PC-9 (cell line): ENCODE results near the gene PIGN. TPM values are rescaled to one million over a fixed set of nuclear protein-coding genes. Genes with fewer than 3 reads are reported as not detected.
A peak's percentile ranks its signal among the peaks of the same experiment; 100 is the strongest.

Experiments used
- BruUV-seq: library from RNA; stranded (reverse); fragments of 400-500 nt; replicated peaks from 2 replicates; lab custom pipeline; 2021; lab: Mats Ljungman, UMichigan
- CTCF ChIA-PET: fragments of 300-600 bp; sonication (Branson Sonifier 250); formaldehyde crosslinking; loops from one replicate; lab custom pipeline; 2022; ENCODE audit warnings: antibody characterized with exemption; lab: Charles Lee
- POLR2A ChIA-PET: fragments of 300-600 bp; sonication (Branson Sonifier 250); formaldehyde crosslinking; loops from one replicate; lab custom pipeline; 2022; ENCODE audit warnings: antibody characterized with exemption; ENCODE audit not compliant: unreplicated experiment; lab: Charles Lee
- DNase-seq, 2 experiments: peaks; one replicate each; pipeline versions ENCODE4 v3.0.0 to v3.0.0-alpha.2; 2015 to 2022; ENCODE audit warnings: mixed read lengths in 1 of 2
- H2AFZ ChIP-seq: fragments of 200-600 bp; sonication (generic); 2 replicates; pipeline ENCODE4 v1.8.1; 2017; ENCODE audit warnings: antibody characterized with exemption
- H3F3A ChIP-seq: fragments of 200-600 bp; sonication (generic); 2 replicates; pipeline ENCODE4 v1.8.1; 2017; ENCODE audit warnings: antibody characterized with exemption, mild to moderate bottlenecking, low read depth; ENCODE audit not compliant: insufficient read depth
- H3K27ac ChIP-seq: fragments of 200-600 bp; sonication (generic); 2 replicates; pipeline ENCODE4 v1.6.1; 2016; ENCODE audit warnings: mixed run types
- H3K27me3 ChIP-seq: fragments of 200-600 bp; sonication (generic); 2 replicates; pipeline ENCODE4 v1.6.1; 2016; ENCODE audit warnings: low read depth, mixed run types; ENCODE audit not compliant: insufficient read depth
- H3K36me3 ChIP-seq: fragments of 200-600 bp; sonication (generic); 2 replicates; pipeline ENCODE4 v1.6.1; 2016; ENCODE audit warnings: low read depth, mixed run types
- H3K4me1 ChIP-seq: fragments of 200-600 bp; sonication (generic); replicated peaks from 2 replicates; pipeline ENCODE4 v1.6.1; 2016; ENCODE audit warnings: mixed run types; ENCODE audit not compliant: insufficient read depth
- H3K4me2 ChIP-seq: fragments of 200-600 bp; sonication (generic); 2 replicates; pipeline ENCODE4 v1.6.1; 2017; ENCODE audit warnings: mixed run types
- H3K4me3 ChIP-seq: fragments of 200-600 bp; sonication (generic); 2 replicates; pipeline ENCODE4 v1.6.1; 2016; ENCODE audit warnings: mixed run types
- H3K79me2 ChIP-seq: fragments of 200-600 bp; sonication (generic); 2 replicates; pipeline ENCODE4 v1.6.1; 2017; ENCODE audit warnings: low read depth, mixed run types
- H3K9me2 ChIP-seq: fragments of 200-600 bp; sonication (generic); 2 replicates; pipeline ENCODE4 v1.8.1; 2017; ENCODE audit warnings: mild to moderate bottlenecking; ENCODE audit not compliant: insufficient read depth
- H3K9me3 ChIP-seq: fragments of 200-600 bp; sonication (generic); 2 replicates; pipeline ENCODE4 v1.8.1; 2016; ENCODE audit warnings: low read depth; ENCODE audit not compliant: insufficient read depth
- H4K20me1 ChIP-seq: fragments of 200-600 bp; sonication (generic); 2 replicates; pipeline ENCODE4 v1.8.1; 2017; ENCODE audit not compliant: insufficient read depth
- EZH2 ChIP-seq: fragments of 200-600 bp; sonication (generic); IDR thresholded peaks from 2 replicates; pipeline ENCODE4 v1.8.0; 2017; ENCODE audit warnings: antibody characterized with exemption, low read depth
- intact Hi-C: fragments of 100-400 bp; cut with micrococcal nuclease; formaldehyde crosslinking; loops from one replicate; pipeline ENCODE4 v1.10.0; 2022; ENCODE audit not compliant: unreplicated experiment
- total RNA-seq: library from RNA; stranded (reverse); gene quantifications from 2 replicates; pipeline ENCODE4 v1.2.3, GENCODE V29; 2021
- TF ChIP-seq, protein P1 (sequence below): fragments of 200-600 bp; sonication (generic); conservative IDR thresholded peaks from 2 replicates; pipeline ENCODE4 v1.6.1; 2017; ENCODE audit warnings: mixed run types, antibody characterized with exemption, mild to moderate bottlenecking, moderate library complexity

Gene PIGN
- total RNA-seq, 1 experiment from 2014 or later = 20.3 TPM

DNA sequence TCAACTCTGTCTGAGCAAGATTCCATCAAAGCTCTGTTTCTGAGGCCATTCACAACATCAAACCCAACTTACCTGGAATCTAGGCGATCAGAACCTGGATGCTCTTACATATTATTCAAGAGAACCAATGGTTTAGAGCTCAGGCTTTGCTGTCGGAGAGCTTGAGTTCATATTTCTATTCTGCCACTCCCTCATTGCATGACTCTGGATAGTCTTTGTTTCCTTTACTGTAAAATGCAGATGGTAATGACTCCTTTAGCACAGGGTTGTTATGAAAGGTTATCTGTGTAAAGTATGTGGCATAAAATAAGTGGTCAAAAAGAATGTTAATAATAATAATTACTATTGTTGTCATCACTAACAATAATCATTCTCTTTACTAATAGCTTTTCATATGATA is 12.8 kb upstream of the PIGN start:
- BruUV-seq = no TSS peak

DNA sequence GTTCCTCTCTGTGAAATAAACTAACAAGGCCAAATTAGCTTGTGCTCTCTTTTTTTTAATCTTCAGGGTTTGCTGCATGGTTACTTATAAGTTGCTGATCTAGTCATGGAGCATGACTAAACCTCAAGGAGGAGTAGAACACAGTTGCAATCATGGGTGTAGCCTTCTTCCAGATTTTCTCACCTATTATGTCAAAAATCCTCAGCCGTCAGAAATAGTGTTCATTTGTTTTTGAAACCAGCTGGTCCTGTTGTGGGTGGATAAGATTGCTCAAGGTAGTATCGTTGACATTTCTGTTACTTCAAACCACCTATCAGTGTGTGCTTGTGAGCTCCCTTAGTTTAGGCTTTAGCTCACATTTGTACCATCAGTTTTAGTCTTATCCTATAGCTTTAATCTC is 11.4 kb upstream of the PIGN start:
- no peak for DNase-seq
- Histone ChIP-seq H3K9me2 (no peaks in the 10 kb centered on the region), H2AFZ (no peak overlapping the region), H3K4me2 (no peak overlapping the region), H4K20me1 (peaks cover 4% of the 10 kb centered on the region), H3F3A (peaks cover 8% of the 10 kb centered on the region), H3K36me3 (no peaks in the 10 kb centered on the region), H3K27ac (no peak overlapping the region), H3K9me3 (no peaks in the 10 kb centered on the region), H3K79me2 (peaks cover 97% of the 10 kb centered on the region), H3K4me1 (peaks cover 43% of the 10 kb centered on the region), H3K4me3 (no peak overlapping the region), H3K27me3 (no peaks in the 10 kb centered on the region)
- no peak for TF ChIP-seq EZH2
- TF ChIP-seq, protein P1, sequence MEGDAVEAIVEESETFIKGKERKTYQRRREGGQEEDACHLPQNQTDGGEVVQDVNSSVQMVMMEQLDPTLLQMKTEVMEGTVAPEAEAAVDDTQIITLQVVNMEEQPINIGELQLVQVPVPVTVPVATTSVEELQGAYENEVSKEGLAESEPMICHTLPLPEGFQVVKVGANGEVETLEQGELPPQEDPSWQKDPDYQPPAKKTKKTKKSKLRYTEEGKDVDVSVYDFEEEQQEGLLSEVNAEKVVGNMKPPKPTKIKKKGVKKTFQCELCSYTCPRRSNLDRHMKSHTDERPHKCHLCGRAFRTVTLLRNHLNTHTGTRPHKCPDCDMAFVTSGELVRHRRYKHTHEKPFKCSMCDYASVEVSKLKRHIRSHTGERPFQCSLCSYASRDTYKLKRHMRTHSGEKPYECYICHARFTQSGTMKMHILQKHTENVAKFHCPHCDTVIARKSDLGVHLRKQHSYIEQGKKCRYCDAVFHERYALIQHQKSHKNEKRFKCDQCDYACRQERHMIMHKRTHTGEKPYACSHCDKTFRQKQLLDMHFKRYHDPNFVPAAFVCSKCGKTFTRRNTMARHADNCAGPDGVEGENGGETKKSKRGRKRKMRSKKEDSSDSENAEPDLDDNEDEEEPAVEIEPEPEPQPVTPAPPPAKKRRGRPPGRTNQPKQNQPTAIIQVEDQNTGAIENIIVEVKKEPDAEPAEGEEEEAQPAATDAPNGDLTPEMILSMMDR = no peak
- POLR2A ChIA-PET = interaction anchor here (0.6 kb wide), 1 partner anchor 252 kb away, joined by 3 read pairs; no protein-coding TSS in a partner anchor
- intact Hi-C loops = no loop called here
- CTCF ChIA-PET = no interaction called here
- no TSS peak for BruUV-seq

More for the DNA sequence above, 12.8 kb upstream of the PIGN start:
- no peak for DNase-seq
- no peaks in the 10 kb centered on the region for H3K27me3 ChIP-seq
- TF ChIP-seq, protein P1 = no peak
- no peak for TF ChIP-seq EZH2
- H3K9me3 ChIP-seq = no peaks in the 10 kb centered on the region
- H3K4me1 ChIP-seq = peaks cover 43% of the 10 kb centered on the region
- POLR2A ChIA-PET = no interaction called here
- H2AFZ ChIP-seq = no peak overlapping the region
- H3K4me2 ChIP-seq = peak overlapping the region; percentile 37; the same call in 1 of the 2 replicates
- no peaks in the 10 kb centered on the region for H3K36me3 ChIP-seq
- peaks cover 8% of the 10 kb centered on the region for H3F3A ChIP-seq
- CTCF ChIA-PET = no interaction called here
- H3K79me2 ChIP-seq = peaks cover 94% of the 10 kb centered on the region
- peaks cover 4% of the 10 kb centered on the region; the same call in 1 of the 2 replicates for H4K20me1 ChIP-seq
- H3K9me2 ChIP-seq = no peaks in the 10 kb centered on the region
- H3K27ac ChIP-seq = 0 out of 2 replicates have a peak overlapping the region, but pooled peaks have one; percentile 49
- intact Hi-C loops = loop anchor here (5.0 kb wide), 1 partner anchor 38 kb away; no protein-coding TSS in a partner anchor
- no peak overlapping the region for H3K4me3 ChIP-seq

DNA sequence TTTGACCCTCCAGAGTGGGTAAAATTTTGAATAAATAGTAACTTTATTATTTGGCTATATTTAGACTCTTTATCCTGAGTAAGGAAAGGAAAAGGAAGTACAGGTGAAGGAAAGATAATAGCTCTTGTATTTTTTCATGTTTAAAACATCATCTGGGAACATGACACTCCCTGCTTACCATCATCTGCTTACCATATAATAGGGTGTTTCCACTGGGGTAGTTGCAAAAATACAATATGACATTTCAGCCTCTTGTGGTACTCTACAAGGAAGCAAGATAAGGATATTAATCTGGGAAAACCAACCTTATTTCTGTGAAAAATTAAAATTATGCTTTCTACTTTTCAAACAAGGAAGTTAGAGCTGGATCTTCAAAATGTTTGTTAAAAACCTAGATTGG is 10.1 kb upstream of the PIGN start:
- H3K4me3 ChIP-seq = no peak overlapping the region
- intact Hi-C loops = no loop called here
- no peaks in the 10 kb centered on the region for H3K36me3 ChIP-seq
- peaks cover 4% of the 10 kb centered on the region for H4K20me1 ChIP-seq
- no peaks in the 10 kb centered on the region for H3K9me2 ChIP-seq
- ChIA-PET POLR2A (no interaction called here), CTCF (no interaction called here)
- H3K79me2 ChIP-seq = peaks cover 97% of the 10 kb centered on the region
- 0 out of 2 replicates have a peak, but pooled peaks cover 3% of the 10 kb centered on the region for H3K9me3 ChIP-seq
- H2AFZ ChIP-seq = no peak overlapping the region
- no peak overlapping the region for H3K27ac ChIP-seq
- no peak for TF ChIP-seq EZH2
- TF ChIP-seq, protein P1 = no peak
- no peak for DNase-seq
- no peaks in the 10 kb centered on the region for H3K27me3 ChIP-seq
- no peak overlapping the region for H3K4me2 ChIP-seq
- peaks cover 33% of the 10 kb centered on the region for H3K4me1 ChIP-seq
- H3F3A ChIP-seq = peaks cover 8% of the 10 kb centered on the region
- BruUV-seq = no TSS peak
